OCI-LY1 (cell line): Measurements from ENCODE around the gene OSBPL6.

ENCODE experiments used
- H2AFZ ChIP-seq: fragments of 200-600 bp; sonication (generic), shearing (Covaris generic); 2 replicates; pipeline ENCODE4 v1.6.0; 2014; ENCODE audit warnings: antibody characterized with exemption, mild to moderate bottlenecking, low read length
- H3F3A ChIP-seq: fragments of 200-600 bp; sonication (generic), shearing (Covaris generic); 2 replicates; pipeline ENCODE4 v1.6.0; 2014; ENCODE audit warnings: mild to moderate bottlenecking, antibody characterized with exemption, low read length, moderate library complexity; ENCODE audit not compliant: insufficient read depth
- H3K27ac ChIP-seq: fragments of 200-600 bp; sonication (generic); 2 replicates; pipeline ENCODE4 v1.5.1; 2014; ENCODE audit warnings: low read length, mixed run types, mild to moderate bottlenecking, low read depth; ENCODE audit not compliant: poor library complexity, severe bottlenecking
- H3K27me3 ChIP-seq: fragments of 200-600 bp; sonication (generic); 2 replicates; pipeline ENCODE4 v1.6.0; 2014; ENCODE audit warnings: antibody characterized with exemption, mild to moderate bottlenecking, low read length, moderate library complexity; ENCODE audit not compliant: insufficient read depth
- H3K36me3 ChIP-seq: fragments of 200-600 bp; sonication (generic); 2 replicates; pipeline ENCODE4 v1.6.1; 2014; ENCODE audit warnings: mild to moderate bottlenecking, antibody characterized with exemption, low read length, moderate library complexity, mixed read lengths; ENCODE audit not compliant: insufficient read depth
- H3K4me1 ChIP-seq: fragments of 200-600 bp; sonication (generic); 2 replicates; pipeline ENCODE4 v1.5.1; 2014; ENCODE audit warnings: mild to moderate bottlenecking, low read length, moderate library complexity; ENCODE audit not compliant: insufficient read depth, severe bottlenecking
- H3K4me2 ChIP-seq: fragments of 200-600 bp; sonication (generic), shearing (Covaris generic); 2 replicates; pipeline ENCODE4 v1.6.1; 2014; ENCODE audit warnings: low read length
- H3K4me3 ChIP-seq: fragments of 200-600 bp; sonication (generic); 2 replicates; pipeline ENCODE4 v1.5.1; 2014; ENCODE audit warnings: low read length, low read depth, mild to moderate bottlenecking, mixed read lengths; ENCODE audit not compliant: poor library complexity, severe bottlenecking
- H3K79me2 ChIP-seq: fragments of 200-600 bp; shearing (Covaris generic); 2 replicates; pipeline ENCODE4 v1.6.1; 2016; ENCODE audit warnings: mixed run types, low read length, mixed read lengths; ENCODE audit not compliant: insufficient read depth
- H3K9ac ChIP-seq: fragments of 200-600 bp; sonication (generic), shearing (Covaris generic); 2 replicates; pipeline ENCODE4 v1.6.1; 2014; ENCODE audit warnings: mild to moderate bottlenecking, low read length, mixed read lengths
- H3K9me2 ChIP-seq: fragments of 200-600 bp; sonication (generic), shearing (Covaris generic); 2 replicates; pipeline ENCODE4 v1.6.1; 2014; ENCODE audit warnings: low read depth, mild to moderate bottlenecking, low read length, mixed read lengths
- H3K9me3 ChIP-seq: fragments of 200-600 bp; shearing (Covaris generic); 2 replicates; pipeline ENCODE4 v1.6.1; 2014; ENCODE audit warnings: low read length, mixed read lengths
- H4K20me1 ChIP-seq: fragments of 200-600 bp; sonication (generic), shearing (Covaris generic); 2 replicates; pipeline ENCODE4 v1.6.0; 2016; ENCODE audit warnings: mild to moderate bottlenecking, low read length; ENCODE audit not compliant: insufficient read depth
- CTCF ChIP-seq: fragments of 200-600 bp; sonication (generic), shearing (Covaris generic); IDR thresholded peaks from 2 replicates; pipeline ENCODE4 v1.5.1; 2017; ENCODE audit warnings: mild to moderate bottlenecking, antibody characterized with exemption, low read length, moderate library complexity, mixed read lengths
- EZH2 ChIP-seq: fragments of 200-600 bp; sonication (generic), shearing (Covaris generic); IDR thresholded peaks from 2 replicates; pipeline ENCODE4 v1.8.0; 2017; ENCODE audit warnings: borderline replicate concordance, mixed run types, mild to moderate bottlenecking, antibody characterized with exemption, low read length, moderate library complexity, mixed read lengths

Gene OSBPL6

GRCh38 chr2:178234648-178235047, 40.3 kb downstream of the OSBPL6 start:
- Histone ChIP-seq H4K20me1 (no peaks in the 10 kb centered on the region), H2AFZ (no peak overlapping the region), H3K4me3 (no peak overlapping the region), H3K79me2 (no peaks in the 10 kb centered on the region), H3K27ac (no peak overlapping the region), H3K9ac (no peak overlapping the region), H3K9me3 (no peaks in the 10 kb centered on the region), H3F3A (no peaks in the 10 kb centered on the region), H3K36me3 (no peaks in the 10 kb centered on the region), H3K4me1 (no peaks in the 10 kb centered on the region), H3K9me2 (no peaks in the 10 kb centered on the region), H3K27me3 (no peaks in the 10 kb centered on the region), H3K4me2 (no peak overlapping the region)
- no peak for TF ChIP-seq CTCF
- TF ChIP-seq EZH2: no peak

GRCh38 chr2:178237488-178238153, 43.3 kb downstream of the OSBPL6 start:
- Histone ChIP-seq H3K4me2 (no peak overlapping the region), H3F3A (no peaks in the 10 kb centered on the region), H3K27me3 (no peaks in the 10 kb centered on the region), H2AFZ (no peak overlapping the region), H3K36me3 (no peaks in the 10 kb centered on the region), H3K9me2 (no peaks in the 10 kb centered on the region), H4K20me1 (no peaks in the 10 kb centered on the region), H3K4me1 (no peaks in the 10 kb centered on the region), H3K4me3 (no peak overlapping the region), H3K79me2 (no peaks in the 10 kb centered on the region), H3K27ac (no peak overlapping the region), H3K9me3 (no peaks in the 10 kb centered on the region), H3K9ac (no peak overlapping the region)
- TF ChIP-seq CTCF: no peak
- TF ChIP-seq EZH2: no peak

DNA sequence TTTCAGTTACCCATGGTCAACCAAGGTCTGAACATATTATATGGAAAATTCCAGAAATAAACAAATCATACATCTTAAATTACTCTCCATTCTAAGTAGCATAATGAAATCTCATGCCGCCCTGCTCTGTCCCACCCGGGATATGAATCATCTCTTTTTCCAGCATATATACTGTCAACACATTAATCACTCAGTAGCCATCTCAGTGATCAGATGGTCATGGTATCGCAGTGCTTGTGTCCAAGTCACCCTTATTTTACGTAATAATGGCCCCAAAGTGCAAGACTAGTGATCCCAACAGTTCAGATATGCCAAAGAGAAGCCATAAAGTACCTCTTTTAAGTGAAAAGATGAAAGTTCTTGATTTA, 43.8 kb downstream of the OSBPL6 start:
- Histone ChIP-seq H3K79me2 (no peaks in the 10 kb centered on the region), H4K20me1 (no peaks in the 10 kb centered on the region), H3K27me3 (no peaks in the 10 kb centered on the region), H3K9me2 (no peaks in the 10 kb centered on the region), H3K4me2 (no peak overlapping the region), H3K4me3 (no peak overlapping the region), H3K27ac (no peak overlapping the region), H3K9me3 (no peaks in the 10 kb centered on the region), H3K9ac (no peak overlapping the region), H2AFZ (no peak overlapping the region), H3K4me1 (no peaks in the 10 kb centered on the region), H3K36me3 (no peaks in the 10 kb centered on the region), H3F3A (no peaks in the 10 kb centered on the region)
- TF ChIP-seq CTCF (no peak), EZH2 (no peak)
